CD4-positive, alpha-beta T cell treated with Interleukin-1 beta for 1 hour (primary cell): ENCODE data around the gene COLGALT1.
"Not testable (repeated sequence)": the region's sequence is repeated elsewhere in the genome, so short reads cannot be mapped to it uniquely, and the experiment has no call there.

Source experiments
- DNase-seq, 2 donors: peaks; one replicate each; pipeline ENCODE4 v3.0.0-alpha.2; 2020 to 2022

Gene COLGALT1

GRCh38 chr19:17555480-17555928, at the start of gene COLGALT1:
COLGALT1 (plus strand) TSS chr19:17555649; CDS start chr19:17555714, 65 bp downstream.
- peak; percentile 97 for DNase-seq

GRCh38 chr19:17506745-17507144, 48.7 kb upstream of the COLGALT1 start:
- no peak for DNase-seq

- DNase-seq, result not testable (repeated sequence)
Observed at GRCh38 chr19:17508558-17508933, 46.9 kb upstream of the COLGALT1 start.

GRCh38 chr19:17510220-17510993, 45.0 kb upstream of the COLGALT1 start:
- no peak for DNase-seq

DNA sequence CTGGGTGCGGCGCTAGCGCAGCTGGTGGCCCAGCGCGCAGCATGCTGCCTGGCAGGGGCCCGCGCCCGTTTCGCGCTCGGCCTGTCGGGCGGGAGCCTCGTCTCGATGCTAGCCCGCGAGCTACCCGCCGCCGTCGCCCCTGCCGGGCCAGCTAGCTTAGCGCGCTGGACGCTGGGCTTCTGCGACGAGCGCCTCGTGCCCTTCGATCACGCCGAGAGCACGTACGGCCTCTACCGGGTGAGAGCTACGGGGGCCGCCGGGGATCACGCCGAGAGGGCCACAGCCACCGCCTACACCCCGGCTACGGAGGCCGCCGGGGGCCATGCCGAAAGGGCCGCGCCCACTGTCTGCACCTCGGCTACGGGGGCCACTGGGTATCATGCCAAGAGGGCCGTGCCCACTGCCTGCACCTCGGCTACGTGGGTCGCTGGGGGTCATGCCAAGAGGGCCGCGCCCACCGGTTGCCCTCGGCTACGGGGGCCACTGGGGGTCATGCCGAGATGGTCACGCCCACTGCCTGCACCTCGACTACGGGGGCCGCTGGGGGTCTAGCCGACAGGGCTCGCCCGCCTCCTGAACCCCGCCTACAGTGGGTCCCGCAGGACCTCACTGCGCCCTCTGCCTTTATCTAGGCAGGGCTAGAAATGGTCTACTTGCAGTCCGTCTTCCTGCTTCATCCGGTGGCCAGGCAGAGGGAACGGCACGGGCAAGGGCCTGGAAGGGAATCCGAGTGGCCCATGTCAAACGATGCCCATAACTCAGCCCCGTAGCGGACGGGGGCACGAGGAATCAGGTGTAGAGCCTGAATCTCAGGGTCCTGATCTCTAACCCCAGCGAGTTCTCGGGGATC, 43.5 kb upstream of the COLGALT1 start:
- DNase-seq, result peak; percentile 89 to 92

DNA sequence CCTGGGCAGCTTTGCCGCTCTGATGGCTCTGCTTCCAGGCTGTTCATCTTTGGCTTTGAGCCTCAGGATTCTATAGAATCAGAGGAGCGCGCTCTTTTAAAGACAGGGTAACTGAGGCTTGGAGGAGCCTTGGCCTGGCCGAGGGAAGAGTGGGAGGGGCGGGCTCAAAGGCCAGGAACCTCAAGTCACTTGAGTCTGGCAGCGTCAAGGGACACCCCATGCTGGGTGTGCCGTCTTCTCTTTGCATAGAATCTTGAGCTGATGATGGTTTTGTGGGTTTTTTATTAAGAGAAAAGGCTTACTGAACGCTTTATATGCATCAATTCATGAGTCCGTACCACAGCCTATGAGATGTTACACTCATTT, 42.9 kb upstream of the COLGALT1 start:
- DNase-seq, result no peak

- DNase-seq, result no peak
Observed at GRCh38 chr19:17515408-17516149, 39.9 kb upstream of the COLGALT1 start.

DNA sequence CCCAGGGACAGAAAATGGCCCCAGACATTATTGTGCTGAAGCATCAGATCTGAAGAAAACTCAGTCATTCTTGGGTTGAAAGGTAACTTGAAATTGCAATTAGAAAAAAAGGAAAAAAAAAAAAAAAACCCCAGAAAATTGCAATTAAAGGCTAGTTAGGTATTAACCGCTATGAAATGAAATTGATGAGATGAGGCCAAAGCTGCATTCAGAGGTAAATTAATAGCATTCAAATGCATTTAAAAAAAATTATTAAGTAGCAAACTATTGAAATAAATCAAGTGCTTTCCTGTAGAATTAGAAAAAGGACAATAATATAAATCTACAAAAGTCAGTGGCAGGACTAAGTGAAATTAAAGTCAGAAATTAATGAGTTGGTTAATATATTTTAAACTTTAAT, 37.6 kb upstream of the COLGALT1 start:
- DNase-seq, result no peak

DNA sequence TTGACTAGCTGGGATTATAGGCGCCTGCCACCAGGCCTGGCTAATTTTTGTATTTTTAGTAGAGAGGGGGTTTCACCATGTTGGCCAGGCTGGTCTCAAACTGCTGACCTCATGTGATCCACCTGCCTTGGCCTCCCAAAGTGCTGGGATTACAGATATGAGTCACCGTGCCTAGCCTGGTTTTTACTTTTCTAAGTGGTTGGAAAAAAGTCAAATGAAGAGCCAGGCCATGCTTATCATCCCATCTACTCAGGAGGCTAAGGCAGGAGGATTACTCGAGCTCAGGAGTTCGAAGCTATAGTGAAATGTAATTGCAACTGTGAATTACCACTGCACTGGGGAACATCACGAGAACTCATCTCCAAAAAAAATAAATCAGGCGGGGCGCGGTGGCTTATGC, 36.8 kb upstream of the COLGALT1 start:
- DNase-seq, result not testable (repeated sequence)

GRCh38 chr19:17519967-17520366, 35.5 kb upstream of the COLGALT1 start:
- no peak for DNase-seq

- DNase-seq, result no peak
Observed at GRCh38 chr19:17520865-17521264, 34.6 kb upstream of the COLGALT1 start.

- DNase-seq, result peak; percentile 49 to 73
Observed at GRCh38 chr19:17522988-17523872, 32.2 kb upstream of the COLGALT1 start.

- DNase-seq, result no peak
Observed at GRCh38 chr19:17524651-17525050, 30.8 kb upstream of the COLGALT1 start.

GRCh38 chr19:17525141-17525540, 30.3 kb upstream of the COLGALT1 start:
- no peak for DNase-seq

- DNase-seq, result peak in 1 of 2 donors; percentile 76
Observed at GRCh38 chr19:17526922-17527321, 28.5 kb upstream of the COLGALT1 start.

GRCh38 chr19:17527326-17527725, 28.1 kb upstream of the COLGALT1 start:
- DNase-seq, result no peak

DNA sequence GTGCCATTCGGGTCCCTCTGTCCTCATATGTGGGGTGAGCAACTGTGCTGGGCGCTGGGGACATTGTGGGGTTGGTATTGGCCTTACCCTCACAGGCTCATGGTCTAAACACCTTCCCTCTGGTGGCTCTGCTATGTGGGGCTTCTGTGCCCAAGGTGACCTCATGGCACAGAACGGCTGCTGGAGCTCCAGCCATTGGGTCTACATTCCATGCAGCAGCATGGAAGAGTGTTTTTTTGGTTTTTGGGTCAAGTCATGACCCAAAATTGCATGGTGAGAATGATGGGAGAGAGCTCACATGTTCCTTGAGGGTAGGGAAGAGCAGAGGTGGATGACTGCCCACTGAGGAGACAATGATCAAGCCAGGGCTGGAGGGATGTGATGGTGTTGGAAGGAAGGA, 26.8 kb upstream of the COLGALT1 start:
- DNase-seq, result no peak

- no peak for DNase-seq
Observed at GRCh38 chr19:17529239-17530158, 25.9 kb upstream of the COLGALT1 start.

DNA sequence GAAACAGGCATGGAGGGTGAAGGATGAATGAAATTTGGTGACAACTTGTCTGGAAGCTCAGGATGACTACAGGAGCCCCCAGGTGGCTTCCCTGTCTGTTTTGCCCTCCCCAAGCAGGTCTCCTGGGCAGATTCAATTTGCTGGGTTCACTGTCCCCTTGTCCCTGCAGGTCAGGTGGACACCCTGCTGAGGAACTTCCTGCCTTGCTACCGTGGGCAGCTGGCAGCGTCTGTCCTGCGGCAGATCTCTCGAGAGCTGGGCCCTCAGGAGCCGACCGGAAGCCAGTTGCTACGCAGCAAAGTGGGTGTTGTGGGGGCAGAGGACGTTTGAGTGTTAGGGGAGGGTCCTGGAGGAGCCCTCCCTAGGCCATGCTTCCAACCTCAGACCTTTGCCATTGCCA, 24.9 kb upstream of the COLGALT1 start:
- no peak for DNase-seq

- no peak for DNase-seq
Observed at GRCh38 chr19:17532116-17532515, 23.3 kb upstream of the COLGALT1 start.

DNA sequence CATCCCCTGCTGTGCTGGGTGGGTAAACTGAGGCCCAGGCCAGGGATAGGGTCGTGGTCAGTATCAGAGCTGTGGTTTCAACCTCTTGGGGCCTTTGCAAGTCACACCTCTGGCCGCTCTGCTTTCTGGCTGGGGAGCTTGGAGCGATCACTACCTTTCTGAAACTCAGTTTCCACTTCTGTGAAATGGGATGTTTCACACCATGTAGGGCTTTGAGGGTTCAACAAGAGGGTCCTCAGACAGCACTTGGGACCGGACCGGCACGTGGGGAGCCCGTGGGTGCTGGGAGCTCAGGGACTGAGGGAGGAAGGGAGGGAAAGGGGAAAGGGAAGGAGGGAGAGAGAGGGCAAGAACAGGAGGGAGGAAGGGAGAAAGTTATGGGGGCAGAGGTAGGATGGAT, 22.9 kb upstream of the COLGALT1 start:
- no peak for DNase-seq
